ENCODE data around the gene TXNDC11.

The TXNDC11 gene

GRCh38 chr16:11674818-11675560 is 67.7 kb downstream of the TXNDC11 start:
- no peak overlapping the region for H3K4me3 ChIP-seq (ENCODE audit: low read depth, low read length)
- TF ChIP-seq MYC (IDR thresholded peaks at IDR 0.05; ENCODE audit: low read depth, low read length) (no peak), CTCF (IDR thresholded peaks at IDR 0.05; ENCODE audit: low read depth, low read length) (no peak), MAX (IDR thresholded peaks at IDR 0.05; ENCODE audit: low read depth, low read length) (no peak), POLR2A (IDR thresholded peaks at IDR 0.05; ENCODE audit: extremely low read depth, insufficient read length) (no peak)
- no peak for DNase-seq (ENCODE audit: low read depth)

GRCh38 chr16:11674001-11674817 is 68.4 kb downstream of the TXNDC11 start:
- no peak for DNase-seq (ENCODE audit: low read depth)
- no peak overlapping the region for H3K4me3 ChIP-seq (ENCODE audit: low read depth, low read length)
- TF ChIP-seq MAX (IDR thresholded peaks at IDR 0.05; ENCODE audit: low read depth, low read length) (no peak), POLR2A (IDR thresholded peaks at IDR 0.05; ENCODE audit: extremely low read depth, insufficient read length) (no peak), CTCF (IDR thresholded peaks at IDR 0.05; ENCODE audit: low read depth, low read length) (no peak), MYC (IDR thresholded peaks at IDR 0.05; ENCODE audit: low read depth, low read length) (no peak)

- TF ChIP-seq POLR2A (IDR thresholded peaks at IDR 0.05; ENCODE audit: extremely low read depth, insufficient read length) (no peak), MYC (IDR thresholded peaks at IDR 0.05; ENCODE audit: low read depth, low read length) (no peak), MAX (IDR thresholded peaks at IDR 0.05; ENCODE audit: low read depth, low read length) (no peak), CTCF (IDR thresholded peaks at IDR 0.05; ENCODE audit: low read depth, low read length) (no peak)
- no peak for DNase-seq (ENCODE audit: low read depth)
- no peak overlapping the region for H3K4me3 ChIP-seq (ENCODE audit: low read depth, low read length)
These were observed 69.3 kb downstream of the TXNDC11 start for GRCh38 chr16:11673091-11674000.

GRCh38 chr16:11672206-11673090 is 70.2 kb downstream of the TXNDC11 start:
- TF ChIP-seq CTCF (IDR thresholded peaks at IDR 0.05; ENCODE audit: low read depth, low read length) (no peak), MAX (IDR thresholded peaks at IDR 0.05; ENCODE audit: low read depth, low read length) (no peak), MYC (IDR thresholded peaks at IDR 0.05; ENCODE audit: low read depth, low read length) (no peak), POLR2A (IDR thresholded peaks at IDR 0.05; ENCODE audit: extremely low read depth, insufficient read length) (no peak)
- DNase-seq (ENCODE audit: low read depth) = peak; percentile 70
- no peak overlapping the region for H3K4me3 ChIP-seq (ENCODE audit: low read depth, low read length)

Measured in NB4 (cell line).